GM21381 (cell line): ENCODE results near the gene USP2.
A peak's percentile ranks its signal among the peaks of the same experiment; 100 is the strongest.

Experiments
- ATAC-seq: cut with Tn5 transposase; IDR thresholded peaks from one replicate; pipeline ENCODE4 v1.9.1; 2021; ENCODE audit warnings: mild to moderate bottlenecking, moderate library complexity; ENCODE audit not compliant: unreplicated experiment

The USP2 gene

DNA sequence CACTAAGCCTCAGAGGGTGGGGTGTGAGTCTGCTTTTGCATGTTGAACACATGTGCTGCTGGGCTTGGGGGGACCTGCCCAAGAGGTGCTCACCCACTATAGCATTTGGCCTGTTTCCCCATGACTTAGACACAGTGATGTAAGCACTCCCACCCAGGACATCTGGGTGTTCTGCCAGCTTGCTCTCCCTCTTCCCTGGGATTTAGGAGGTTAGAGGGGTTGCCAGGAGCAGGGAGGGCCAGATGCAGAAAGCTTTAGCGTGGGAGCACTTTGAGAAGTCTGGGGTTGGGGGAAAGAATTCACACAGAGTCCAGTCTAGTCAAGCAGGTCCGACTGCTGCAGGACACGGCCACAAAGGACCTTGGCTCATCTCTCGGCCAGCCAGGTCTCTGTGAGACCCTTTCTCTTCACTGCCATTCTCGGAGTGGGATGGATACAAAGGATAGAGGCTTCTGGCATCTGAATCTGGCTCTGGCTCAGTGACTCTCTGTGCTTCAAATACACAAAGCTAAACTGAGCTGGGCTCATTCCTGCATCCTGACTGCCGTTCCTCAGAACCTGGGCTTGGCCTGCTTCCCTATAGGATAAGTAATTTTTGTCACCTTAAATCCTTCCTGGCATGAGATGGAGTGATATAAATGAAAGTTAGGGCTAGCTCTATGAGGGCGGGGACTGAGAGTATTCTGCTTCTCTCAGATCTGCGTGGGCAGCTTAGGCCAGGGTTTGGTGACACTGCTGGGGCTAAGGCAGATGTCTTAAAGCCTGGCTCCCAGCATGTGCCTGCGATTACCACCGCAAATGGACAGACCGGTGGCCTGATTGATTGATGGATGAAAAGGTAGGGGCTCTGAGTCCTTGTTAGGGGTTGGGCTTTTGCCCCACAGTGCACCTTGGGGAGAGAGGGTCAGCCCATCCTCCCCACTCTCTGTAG, 14.5 kb downstream of the USP2 start:
- ATAC-seq = no peak

DNA sequence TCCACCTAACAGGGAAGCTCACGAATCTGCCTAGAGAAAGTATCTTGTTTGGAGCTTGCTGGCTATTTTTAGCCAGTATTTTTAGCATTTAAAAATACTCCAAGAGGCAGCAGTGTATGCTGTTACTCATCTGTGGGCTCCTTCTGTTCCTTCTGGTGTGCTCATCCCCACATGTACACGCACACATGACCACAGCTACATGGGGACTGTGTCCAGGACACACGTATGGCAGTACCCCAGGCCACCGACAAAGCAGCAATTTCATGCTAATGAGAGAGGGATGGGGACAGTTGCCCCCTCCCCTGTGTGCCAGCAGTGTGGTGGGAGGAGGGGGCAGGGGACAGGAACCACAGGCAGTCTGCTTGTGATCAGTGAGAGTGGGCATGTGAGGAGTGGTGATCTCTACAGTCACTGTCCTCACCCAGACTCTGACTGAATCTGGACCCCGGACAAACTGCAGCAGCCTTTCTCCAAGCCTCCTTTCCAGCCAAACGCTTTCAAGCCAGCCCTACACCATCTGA, 16.4 kb downstream of the USP2 start:
- no peak for ATAC-seq

DNA sequence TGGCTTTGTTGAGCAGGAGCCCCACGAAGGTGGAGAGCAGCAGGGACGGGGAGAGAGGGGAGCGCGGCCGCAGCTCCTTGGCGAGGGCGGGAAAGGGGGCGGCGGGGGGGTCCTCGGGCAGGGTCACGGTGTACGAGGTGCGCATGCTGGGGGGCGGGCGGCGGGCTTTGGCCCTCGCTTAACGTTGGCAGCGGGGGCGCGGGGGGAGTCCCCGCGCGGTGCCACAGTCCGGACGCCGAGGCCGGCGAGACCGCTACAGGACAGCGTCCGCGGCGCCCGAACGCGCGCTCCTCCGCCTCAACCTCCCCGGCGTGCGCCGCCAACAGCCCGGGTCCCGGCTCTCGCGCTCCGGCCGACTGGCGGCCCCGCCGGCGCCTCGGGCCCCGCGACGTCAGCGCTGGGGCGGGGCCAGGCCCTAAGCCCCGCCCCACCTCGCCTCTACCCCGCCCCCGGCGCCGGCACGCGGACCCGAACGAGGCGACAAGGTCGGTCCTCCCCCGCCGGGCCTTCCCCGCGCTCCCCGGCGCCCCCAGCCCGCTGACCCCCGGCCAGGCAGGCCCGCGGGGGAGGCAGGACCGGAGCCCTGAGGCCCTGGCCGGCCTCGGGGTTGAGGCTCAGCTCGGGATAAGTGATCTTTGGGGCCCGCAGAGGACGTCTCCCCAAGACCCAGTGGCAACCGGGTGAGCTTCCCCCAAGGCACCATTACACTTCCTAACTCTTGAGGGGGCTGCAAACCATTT, 17.5 kb downstream of the USP2 start:
- no peak for ATAC-seq

DNA sequence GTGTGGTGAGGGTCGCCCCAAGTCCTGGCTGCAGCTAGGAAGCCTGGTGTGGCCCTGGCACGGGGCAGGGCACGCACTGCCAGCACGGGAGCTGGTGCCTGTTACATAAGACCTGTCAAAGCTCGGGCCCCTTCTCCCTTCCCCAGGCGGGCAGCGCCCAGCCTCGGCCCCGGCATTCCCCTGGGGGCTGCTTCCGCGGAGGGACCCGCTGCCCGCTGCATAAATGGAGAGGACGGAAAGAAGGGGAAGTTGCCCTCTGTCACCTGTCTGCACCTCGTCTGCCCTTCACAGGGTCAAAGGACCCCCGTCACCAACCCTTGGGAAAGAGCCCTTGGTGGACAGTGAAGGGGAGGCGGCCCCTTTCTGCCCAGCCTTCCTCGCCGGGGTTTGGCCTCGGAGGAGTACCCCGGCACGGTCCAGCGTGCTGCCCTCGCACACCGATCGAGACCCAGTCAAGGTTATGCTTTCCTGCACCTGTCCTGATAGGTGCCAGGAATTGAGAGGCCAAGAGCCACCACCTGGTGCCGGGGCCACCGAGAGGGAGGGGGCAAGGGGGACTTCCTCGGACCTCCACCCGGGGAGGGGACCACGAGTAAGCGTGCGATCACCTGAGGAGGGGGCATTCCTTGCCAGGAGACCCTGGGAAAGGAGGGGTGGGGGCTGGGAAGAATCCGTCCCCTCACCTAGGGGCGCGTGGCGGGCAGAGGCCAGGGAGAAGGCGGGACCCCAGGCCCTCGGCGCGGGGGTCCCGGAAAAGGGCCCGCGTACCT, 18.2 kb downstream of the USP2 start:
- ATAC-seq = no peak

DNA sequence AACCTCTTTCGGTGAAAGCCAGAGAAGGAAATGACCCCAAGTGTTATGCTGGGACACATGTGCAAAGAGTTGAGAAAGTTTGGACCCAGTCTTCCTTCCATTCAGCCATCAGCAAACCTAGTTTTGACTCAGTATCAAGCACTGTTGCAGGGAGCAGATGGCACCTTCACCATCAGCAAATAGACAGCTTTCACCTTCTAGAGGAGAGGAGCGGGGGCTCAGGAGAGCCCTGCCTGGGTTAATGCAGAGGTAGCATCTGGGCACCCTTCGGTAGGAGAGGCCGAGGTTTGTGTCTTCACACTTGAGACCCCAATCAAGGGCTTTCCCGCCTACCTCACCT, 18.8 kb downstream of the USP2 start:
- ATAC-seq = no peak

DNA sequence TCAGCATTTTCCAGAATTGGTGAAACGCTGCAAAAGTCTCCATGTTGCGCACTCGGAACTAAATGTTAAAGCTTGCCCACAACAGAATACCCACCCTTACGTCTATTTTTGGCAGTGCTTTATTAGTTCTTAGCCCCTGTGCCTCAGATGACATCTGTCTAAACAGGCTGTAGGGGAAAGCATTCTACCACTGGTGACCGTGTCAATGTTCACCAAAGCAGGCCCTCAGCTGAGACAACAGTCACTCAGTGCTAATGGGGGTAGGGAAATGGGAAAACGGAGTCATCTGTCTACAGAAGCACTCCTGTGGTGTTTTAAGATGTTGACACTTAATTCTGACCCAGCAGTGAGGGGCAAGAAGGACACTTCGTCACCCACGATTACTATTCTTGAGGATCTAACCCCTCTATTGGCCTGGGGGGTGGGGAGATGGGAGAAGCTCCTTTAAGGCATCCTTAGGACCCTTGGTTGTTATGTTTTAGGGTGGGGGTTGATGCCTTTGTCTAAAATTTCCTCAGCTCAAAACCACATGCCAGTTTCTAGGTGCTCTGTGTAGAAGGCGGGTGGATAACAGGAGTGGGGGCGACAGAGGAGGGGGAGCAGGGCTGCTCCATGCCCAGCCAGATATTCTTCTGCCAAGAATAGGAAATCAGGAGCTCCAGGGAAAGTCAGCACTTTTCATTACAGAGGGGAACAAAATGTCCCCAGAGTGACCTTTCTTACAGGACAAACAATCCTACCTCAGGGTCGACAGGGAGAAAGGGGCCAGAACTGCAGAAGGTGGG, 19.4 kb downstream of the USP2 start:
- no peak for ATAC-seq

DNA sequence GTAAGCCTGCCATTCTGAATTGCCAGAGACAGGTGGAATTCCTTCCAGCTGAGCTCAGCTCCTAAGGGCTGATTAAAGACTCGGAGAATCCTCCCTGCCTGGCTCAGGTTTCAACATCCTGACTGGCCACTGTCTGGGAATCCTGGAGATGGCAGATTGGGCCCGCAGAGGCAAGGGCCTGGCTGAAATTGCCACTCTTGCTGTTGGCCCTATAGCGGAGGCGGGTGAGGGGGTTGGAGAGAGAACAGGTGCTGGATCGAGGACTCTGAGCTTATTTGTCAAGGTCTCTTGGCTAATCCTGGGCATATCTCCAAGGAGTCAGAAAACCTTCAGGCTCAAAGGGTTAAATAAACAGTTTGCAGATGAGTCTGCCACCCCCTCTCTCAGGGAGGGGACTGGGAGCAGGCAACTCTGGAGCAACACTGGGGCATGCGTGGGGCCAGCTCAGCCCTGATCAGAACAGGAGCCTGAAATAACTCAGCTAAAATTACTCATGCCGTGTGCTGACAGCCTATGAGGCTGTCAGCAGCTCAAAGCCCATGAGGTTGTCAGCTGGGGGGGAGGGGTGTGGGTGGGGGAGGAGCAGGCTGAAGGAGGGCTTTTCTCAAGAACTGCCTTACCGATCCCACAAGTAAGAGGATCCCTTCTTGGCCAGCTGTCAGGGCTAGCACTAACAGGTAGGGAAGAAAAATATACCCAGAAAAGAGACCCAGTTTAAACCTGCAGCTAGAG, 20.3 kb downstream of the USP2 start:
- ATAC-seq = no peak

DNA sequence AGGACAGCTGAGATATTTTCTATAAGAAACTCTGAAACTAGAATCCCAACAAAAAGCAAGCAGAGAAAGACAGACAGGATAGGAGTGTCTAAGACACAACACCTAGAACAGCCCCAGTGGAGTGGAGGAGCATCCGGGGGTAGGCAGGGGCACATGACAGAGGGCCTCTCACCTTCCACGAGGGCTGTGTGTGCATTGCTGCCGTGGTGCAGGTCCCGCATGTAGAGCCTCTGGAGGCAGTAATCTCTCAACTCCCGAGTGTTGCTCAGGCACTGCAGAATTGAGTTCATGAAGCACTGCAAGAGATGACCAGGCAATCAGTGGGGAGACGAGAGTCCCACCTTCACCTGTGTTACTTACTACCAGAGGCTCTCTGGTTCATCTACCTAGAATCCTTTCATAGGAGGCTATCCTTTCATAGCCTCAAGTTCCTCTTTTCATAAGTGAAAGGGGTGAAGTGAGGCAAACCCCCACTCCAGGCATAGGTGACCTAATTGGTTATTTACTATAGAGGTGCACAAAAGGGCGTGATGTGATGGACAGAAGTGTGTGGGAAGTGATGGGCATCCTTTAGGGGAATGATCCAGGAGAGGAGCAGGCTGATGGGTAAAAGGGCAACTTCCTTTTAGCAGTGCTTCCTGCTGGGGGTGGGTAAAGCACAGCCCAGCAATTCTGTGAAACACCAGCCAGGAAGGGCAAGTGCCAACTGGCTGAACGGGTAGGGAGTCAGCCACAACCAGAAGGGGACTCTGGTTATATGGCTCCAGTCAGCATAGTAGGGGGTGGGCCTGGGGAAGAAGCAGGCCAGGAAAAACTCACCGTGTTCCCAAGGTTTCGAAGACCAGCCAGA, 21.9 kb downstream of the USP2 start:
- ATAC-seq = no peak

DNA sequence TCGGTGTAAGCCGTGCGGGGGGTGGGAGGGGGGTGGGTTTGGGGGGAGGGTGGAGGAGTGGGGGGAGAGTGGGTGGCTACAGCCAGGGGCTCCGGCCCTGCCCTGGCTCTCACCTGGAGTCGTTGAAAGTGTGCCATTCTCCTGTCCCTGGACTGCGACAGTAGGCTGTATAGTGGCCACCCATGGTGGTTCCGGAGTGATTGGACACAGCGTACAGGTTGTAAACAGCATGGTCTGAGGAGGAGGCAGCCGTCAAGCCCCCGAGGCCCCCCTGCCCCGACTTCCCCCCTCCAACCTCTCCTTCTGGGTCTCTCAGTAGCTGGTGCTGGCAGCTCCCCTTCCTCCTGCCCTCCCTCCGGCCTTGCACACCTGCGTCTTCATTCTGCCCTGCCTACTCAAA, 24.4 kb downstream of the USP2 start:
- ATAC-seq = no peak

DNA sequence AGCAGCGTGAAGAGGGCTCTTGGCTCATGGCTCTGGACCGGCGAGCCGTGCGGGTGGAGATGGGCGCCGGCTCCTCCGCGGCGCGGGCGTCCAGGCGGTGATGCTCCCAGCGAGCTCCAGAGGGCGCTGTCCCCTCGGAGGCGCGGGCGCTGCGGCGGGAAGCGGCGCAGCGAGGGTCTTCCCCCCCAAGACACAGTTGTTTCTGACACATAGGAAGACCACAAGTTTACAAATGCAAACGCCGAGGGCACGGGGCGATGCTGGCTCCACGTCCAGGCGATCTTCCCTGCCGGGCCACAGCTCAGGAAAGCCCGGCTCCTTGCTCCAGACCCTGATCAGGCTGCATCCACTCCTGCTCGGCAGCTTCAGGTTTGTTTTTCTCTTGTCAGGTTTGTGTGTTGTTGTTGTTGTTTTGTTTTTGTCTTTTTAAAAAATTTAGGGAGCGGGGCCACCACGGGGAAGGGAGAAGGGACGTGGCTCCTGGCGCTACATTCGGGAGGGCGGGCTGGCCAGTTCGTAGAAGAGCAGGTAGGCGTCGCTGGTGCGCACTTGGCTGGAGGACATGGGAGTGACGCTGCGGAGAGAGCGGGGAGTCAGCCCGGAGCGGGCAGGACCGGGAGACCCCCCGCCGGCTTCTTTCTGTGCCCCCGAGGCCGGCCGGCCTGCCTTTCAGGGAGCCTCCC, 25.0 kb downstream of the USP2 start:
- ATAC-seq = peak; percentile 71

DNA sequence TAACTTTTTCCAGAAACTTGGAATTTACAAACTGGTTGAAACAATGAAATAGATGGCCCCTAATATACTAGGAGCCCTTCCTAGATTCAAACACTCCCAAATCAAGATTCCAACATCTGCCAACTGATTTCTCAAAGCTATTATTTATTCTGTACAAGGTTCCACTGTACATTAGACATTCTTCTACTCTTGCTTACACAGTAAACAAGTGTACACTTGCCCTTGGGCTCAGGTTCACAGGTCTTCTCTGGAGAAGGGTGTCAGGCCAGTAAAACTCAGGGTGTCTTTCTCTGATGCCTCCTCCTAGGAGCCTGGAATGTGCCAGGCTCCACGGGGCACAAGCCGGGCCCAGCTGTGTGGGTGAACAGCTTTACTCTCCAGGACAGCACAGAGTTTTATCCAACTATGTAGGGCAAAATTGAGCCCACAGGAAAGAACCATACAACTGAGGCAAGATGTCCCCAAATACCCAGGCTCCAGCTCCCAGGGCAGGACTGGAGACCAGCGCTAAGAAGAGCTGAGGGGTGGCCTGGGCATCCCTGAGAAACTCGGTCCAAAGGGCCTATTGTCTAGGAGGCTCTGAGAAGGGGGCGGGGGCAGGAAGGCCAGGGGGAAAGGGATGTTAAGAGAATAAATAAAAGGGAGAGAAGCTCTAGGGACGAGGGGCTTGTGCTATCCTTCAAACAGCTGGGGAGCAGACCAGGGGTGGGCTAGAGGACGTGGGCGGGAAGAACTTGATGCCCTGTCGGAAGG, 26.2 kb downstream of the USP2 start:
- no peak for ATAC-seq

DNA sequence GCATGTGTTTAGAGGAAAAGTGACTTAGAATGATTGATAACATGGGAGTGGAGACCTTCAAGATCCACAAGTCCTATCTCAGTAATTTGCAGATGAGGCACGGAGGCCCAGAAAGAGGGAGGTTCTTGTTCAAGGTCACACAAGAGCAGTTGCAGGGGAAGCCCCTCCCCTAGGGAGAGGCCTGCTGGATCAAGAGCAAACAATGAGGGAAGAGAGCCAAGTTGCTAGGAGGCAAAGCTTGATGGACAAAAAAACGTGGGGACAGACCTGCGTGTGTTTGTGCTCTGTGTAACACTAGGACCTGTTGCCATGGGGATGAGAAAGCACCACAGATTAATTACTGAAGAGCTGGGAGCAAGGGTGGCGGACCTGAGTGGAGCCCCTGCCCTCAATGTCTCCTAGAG, 28.6 kb downstream of the USP2 start:
- ATAC-seq = no peak

DNA sequence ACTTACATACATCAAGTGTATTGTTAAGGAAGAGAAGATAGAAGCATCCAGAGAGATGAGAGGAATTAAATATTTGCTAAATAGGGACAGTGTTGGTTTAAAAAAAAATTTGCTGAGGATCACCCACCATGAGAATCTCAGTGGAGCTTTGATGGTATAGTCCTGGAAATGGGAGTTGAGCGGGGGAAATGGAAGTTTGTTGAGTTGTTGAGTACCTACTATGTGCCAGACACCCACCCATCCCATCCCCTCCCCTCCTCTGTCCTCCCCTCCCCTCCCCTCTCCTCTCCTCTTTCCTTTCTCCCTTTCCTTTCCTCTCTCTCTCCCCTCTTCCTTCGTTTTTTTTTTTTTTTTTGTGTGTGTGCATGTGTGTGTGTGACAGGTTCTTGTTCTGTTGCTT, 30.3 kb downstream of the USP2 start:
- ATAC-seq = no peak

DNA sequence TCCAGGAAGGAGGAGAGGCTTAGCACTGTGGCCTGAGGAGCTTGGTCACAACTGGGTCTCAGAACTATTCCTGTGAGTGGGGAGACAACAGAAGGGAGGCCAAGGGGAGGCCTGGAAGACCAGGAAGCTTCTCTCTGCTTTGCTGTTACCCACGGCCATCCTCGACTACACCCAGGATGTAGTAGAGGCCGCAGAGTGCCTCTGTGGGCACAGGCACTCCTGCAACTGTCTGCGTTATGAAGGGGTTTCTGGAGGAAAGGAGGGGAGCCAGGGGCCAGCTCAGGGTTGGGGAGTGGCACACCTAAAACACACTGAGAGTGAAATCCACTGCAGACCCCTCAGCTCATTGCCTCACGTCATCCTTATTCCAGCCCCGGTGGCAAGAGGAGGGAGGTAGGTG, 31.2 kb downstream of the USP2 start:
- no peak for ATAC-seq

DNA sequence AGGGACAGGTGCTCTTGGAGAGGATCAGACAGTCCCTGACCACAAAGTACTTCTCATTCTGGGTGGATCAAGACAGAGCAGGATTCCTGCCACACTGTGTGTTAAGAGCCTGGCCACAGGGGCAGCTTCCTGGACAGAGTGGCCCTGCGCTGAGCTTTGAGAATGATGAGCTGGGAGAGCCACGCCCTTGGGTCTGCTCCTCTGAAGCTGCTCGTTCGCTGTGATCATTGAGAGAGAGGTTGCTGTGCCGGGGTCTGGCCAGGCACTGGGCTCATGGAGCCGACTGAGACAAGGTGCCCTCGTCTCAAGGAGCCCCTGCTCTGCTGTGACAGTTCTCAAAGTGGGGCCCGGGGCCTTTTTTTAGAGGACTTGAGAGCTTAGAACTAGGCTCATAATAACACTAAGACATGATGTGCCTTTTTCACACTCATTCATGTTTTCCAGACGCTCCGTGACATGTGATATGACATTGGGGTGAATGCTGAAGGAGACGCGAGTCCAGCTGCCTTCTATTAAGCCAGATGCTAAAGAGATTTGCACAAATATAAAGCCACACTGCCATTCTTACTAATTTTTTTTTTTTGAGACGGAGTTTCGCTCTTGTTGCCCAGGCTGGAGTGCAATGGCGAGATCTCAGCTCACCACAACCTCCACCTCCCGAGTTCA, 33.4 kb downstream of the USP2 start:
- ATAC-seq = no peak

DNA sequence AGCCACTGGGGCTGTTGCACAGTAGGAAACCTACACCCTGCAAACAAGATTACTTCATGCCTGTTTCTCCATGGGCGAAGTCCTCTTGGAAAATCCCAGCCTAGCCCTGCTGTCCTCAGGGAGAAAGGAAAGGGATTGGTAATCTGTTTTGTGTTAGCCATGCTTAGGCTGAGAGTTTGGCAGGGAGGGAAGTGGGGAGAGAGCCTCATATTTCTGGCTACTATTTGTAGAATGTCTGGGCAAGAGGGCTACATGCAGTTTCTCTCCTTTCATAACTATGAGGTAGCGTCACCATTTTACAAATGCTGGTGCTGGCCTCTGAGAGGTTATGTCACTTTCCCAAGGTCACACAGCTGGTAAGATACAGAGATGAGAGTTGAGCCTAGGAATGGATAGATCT, 34.2 kb downstream of the USP2 start:
- ATAC-seq = no peak

DNA sequence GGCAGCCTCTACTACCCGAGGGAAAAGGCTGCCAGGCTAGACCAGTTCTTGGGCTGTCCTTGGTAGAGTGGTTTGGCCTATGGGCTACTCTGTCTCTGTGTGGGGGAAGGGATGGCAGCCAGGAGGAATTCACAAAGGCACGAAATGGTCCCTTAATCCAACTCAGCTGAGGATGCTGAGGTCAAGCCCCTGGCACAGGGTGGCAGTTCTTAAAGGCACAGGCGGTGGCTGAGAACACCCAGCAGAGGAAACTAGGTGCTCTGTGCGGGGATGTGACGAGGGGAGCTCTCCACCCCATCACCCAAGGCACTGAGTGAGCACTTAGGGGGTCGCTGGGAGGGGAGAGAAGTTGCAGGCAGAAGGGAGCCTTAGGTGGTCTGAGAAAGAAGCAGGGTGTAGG, 34.9 kb downstream of the USP2 start, which contains the start of gene MFRP:
MFRP (minus strand) TSS at position 101 of the 400 bp plus-strand sequence. CDS start 192 bp downstream, outside the sequence.
- ATAC-seq = no peak
